Femur (tissue), 1 donor: Measurements from ENCODE around the gene OSBPL8.

Experiments used
- DNase-seq: peaks from one replicate; pipeline ENCODE4 v3.0.0-alpha.2; 2017

Gene OSBPL8

DNA sequence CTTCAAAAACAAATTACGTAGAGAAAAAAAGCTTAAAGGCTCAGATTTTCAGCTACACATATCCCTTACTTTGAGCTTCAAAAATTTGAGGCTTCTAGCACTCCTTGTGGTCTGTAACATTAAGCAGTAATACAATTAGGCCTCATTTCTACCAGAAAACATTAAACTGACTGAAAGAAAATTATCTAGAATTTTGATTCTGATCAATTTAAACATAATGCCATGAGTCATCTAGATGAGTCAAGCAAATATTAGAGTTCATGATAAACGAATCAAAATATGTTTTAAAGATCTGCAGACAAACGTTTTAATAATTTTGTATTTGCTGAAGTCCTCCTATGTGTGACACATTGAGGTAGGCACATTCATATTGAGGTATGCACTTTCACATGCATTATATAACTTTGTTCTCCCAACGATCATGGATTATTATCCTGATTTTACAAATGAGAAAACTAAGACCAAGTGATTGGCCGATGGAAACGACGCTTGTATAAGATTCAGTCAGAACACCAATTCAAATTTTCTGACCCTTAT is 4.3 kb downstream of the OSBPL8 start:
- no peak for DNase-seq

DNA sequence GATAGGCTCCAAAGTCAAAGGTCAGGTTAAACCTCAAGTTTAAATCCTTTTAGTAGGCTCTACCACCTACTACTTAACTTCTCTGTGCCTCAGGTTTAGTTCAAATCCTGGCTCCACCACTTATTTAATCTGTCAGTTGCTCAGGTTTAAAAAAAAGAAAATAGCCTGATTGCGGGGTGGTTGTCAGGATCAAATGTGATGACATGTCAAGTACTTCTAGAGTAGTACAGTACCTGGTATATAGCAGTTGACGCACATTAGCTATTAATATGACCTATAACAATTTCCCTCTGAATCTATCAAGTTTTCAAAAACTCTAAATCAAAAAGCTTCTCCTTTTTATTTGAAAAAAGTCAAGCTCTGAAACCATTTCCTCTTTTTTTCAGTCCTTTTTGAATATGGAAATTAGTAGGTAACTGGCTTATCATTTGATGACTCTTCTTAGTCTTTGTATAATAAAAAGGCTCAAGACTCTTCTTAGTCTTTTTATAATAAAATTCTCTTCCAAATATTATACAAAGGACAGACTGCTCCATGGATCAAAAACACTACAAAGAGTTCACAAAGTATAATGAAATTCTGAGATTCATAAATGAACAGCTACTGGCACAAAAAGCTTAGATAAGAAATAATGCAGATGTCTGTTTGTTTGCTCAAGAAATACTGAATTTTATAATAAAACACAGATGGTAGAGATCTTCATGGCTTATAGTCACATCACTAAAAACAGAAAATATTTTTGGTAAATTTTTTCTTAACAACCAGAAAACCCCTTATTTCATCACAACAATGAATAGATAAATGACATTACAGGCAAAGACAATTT is 5.0 kb downstream of the OSBPL8 start:
- DNase-seq = no peak

DNA sequence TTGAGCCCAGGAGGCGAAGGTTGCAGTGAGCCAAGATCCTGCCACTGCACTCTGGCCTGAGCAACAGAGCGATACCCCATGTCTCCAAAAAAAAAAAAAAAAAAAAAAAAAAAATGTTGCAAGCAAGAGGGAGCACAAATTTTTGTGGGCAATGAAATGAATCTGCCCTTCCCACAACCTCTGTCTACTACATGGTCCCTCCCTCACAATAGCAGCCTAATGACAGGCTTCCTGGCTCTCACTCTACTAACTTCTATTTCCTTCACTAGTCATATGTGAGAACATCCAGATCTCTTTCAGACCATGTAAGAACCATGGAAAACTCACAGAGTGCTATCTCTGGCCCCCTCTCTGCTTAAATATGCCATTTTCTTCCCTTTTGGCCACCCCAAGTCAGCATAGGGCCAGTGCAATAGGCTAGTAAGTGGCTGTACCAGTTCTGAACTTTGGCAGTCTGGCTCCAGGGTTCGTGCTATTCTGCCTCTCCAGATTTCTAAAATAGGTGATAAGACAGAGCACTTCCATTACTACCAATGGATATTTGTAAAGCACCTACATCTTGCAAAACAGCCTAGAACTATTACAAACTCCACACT is 7.1 kb downstream of the OSBPL8 start:
- DNase-seq = no peak

DNA sequence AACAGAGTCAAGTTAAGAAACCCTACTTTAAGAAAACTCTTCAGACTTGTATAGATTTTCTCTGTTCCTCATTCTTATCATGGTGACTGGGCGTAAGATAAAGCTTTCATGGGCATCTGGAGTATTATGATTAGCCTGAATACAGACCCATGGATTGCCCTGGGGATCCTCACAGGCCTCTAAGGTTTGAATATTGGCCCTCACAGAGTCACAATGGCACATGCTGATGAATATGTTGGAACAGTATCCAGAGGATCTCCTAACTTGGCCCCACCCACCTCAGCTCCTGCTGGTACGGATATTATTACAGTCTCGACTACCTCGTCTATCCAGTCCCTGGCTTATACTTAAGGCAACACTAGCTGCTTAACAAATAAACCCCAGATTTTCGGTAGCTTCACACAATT is 8.1 kb downstream of the OSBPL8 start:
- DNase-seq = no peak

DNA sequence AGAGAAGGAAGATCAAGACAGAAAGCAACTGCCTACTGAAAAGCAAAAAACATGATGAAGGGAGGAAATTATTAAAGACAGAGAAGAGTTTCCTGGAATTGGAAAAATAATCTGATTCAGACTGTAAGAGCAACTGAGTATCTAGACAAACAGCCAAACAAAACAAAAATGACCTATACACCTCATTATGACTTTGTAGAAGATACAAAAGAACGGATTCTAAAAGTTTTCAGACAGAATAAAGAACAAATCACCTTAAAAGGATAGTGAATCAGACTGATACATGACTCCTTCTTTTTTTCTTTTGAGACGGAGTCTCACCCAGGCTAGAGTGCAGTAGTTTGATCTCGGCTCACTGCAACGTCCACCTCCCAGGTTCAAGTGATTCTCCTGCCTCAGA is 10.4 kb downstream of the OSBPL8 start:
- no peak for DNase-seq

DNA sequence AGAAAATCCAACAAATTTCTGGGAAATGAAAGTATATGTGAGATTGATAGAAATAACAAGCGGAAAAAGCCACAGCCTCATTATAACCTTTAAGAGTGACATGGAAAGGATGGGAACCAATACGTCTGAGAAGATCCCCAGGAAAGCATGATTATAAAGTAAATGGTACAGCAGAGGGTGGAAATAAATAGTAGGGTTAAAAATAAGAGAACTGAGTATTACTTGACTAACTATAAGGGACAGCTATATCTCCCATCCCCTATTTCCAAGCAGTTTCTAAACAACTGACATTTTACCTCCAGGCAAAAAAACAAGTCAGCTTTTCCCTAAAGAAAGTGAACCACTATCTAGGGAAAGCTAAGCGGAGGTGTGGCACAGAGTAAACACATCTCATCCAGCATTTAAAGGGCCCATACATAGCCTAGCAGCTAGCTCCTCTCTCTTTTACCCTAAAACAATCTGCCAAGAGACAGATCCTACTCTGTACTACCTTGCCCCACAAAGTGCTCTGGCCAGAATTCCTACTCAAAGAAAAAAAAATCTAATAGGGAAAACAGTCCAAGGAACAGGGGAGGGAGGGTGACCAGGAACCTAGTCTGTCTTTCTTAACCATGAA is 11.2 kb downstream of the OSBPL8 start:
- no peak for DNase-seq

DNA sequence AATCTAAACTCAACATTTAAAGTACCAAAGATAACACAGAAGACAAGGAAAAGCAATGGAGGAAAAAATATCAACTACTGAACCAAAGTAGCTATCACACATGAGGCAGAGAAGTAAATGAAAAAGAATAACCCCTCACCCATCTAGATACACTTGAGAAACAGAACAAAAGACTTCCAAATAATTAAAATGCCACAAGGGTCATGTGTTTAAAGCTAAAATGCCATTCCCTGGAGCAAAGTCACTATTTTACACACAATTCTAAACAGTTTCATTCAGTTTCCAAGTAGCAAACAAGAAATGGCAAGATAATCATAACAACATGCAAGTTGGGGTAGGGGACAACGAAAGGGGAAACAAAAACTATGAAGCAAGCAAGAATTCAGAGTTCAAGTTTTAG is 12.0 kb downstream of the OSBPL8 start:
- no peak for DNase-seq

DNA sequence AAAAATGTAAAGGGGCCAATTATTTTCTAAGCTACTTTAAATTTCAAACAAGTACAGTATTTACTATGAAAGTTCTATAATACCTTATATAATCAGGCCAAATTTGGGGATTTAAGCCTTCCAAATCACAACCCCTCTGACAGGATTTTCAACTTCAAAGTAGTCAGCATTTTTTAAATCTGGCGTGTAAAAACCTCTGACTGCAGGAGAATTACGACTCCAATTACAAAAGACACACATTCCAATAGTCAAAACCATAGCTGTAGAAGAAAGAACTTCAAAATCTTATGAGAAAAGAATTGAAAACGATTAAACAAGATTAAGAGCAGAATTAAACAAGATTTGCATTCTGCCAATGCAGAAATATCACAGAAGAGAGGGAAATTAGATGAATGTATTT is 12.7 kb downstream of the OSBPL8 start:
- DNase-seq = no peak

DNA sequence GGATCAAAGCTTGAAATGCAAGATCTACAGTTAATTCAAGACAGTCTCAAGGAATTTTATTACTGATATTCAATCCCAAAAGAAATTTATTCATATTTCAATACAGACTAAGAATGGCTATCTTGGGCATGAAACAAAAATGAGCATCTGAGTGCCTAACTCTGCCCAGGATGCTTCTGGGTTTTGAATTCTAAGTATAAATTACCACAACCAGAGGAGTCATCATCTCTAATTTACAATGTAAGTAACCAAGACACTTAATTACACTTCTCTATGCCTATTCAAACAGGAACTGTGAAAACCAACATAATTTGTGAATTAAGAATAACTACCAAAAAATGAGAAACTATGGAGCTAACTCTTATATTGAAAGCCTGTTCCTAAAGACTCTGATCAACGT is 14.1 kb downstream of the OSBPL8 start:
- DNase-seq = no peak

DNA sequence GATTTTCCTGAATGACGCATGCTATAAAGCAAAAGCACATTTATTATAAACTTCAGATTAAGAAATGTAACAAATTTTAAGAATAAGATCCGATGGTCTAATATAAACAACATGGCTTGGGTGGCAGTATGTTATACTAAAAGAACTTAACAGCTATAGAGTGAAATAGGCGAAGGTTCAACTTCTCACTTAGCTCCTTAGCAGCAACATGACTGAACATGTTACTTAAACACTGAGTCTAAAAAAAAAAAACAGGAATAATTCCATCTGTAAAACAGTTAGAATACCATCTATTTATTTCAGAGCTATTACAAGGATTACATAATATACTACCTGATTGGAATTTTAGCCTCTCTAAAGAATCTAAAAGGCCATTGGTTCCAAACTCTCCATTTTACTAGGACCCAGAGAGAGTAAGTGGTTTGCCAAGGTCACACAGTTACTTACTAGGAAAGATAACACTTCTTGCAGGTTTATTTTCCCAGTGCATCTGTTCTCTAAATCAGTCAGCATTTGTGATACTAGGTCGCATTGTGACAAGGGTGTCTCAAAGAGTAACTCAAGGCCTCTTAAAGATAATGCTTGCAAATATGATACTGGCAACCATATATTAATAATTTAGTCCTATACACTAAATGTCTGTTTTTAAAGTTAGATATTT is 14.8 kb downstream of the OSBPL8 start:
- DNase-seq = no peak

DNA sequence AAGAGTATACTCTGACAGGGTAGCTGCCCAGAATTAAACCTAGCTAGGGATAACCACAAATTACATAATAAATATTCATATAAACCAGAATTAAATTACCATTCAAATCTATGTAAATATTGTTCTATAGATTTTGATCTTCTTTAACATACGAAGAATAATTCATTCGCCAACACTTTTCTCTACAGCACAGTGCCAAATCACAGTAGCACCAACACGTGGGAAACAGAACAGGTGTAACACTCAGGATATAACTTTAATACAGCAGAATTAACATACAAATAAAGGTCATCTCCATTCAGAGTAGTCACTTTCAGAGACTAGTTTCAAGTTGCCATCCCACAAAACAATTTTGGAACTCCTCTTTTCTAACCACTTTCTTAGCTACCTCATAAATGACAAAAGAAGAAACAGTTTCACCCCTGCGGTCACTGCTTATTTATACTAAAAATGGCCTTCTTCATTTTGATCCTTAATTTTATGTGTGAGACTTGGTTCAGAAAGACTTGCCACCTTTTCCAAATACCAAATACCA is 15.7 kb downstream of the OSBPL8 start:
- DNase-seq = no peak

DNA sequence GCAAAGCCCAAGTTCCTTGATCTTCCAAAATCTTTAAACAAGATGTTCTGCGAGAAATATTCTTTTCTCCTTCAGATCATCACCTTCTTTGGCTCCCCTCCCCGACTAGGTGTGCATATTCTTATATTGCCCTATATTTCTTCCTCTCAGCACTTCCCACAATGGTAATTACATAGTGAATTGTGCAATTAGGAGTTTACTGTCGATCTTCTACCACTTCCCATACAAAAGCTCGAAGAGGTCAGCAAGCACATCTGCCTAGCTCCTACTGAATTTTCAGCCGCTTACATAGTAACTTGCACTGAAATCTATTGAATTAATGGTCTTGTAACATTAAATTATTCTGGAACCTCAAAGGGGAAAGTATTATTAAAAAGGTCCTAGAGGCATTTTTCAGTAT is 16.7 kb downstream of the OSBPL8 start:
- no peak for DNase-seq

DNA sequence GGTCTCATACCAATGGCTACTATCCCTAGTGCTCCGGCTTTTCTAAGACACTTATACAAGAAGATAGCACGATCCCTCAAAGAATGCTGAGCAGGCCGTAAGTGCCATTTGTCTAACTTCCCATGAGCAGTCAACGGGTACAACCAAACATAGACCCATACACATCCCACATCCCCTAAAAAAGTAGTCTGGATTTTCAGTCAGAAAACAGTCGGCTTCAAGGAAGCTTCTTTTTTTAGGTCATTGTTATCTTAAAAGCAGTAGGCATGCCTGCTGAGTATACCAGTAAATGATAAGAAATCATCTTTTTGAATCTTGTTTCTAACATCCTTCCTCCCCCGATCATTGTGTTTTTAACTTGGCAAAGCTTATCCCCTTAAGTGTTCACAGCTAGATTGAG is 19.8 kb downstream of the OSBPL8 start:
- DNase-seq = no peak

DNA sequence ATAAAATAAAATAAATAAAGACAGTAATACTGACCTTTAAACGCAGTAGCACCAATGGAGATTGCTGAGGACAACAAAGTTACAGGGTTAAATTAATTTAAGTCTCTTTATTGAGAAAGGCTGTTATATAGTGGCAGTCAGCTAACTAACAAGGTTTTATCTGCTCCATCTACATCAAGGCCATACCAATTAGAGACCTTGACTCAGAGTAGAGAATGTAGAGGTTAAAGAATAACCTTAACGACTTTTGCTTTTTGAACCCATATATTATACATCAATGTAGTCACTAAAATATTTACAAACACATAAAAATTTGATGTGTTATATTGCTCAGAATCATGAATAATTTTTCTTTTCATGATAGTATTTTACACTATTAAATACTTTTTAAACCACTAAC is 21.6 kb downstream of the OSBPL8 start:
- no peak for DNase-seq

DNA sequence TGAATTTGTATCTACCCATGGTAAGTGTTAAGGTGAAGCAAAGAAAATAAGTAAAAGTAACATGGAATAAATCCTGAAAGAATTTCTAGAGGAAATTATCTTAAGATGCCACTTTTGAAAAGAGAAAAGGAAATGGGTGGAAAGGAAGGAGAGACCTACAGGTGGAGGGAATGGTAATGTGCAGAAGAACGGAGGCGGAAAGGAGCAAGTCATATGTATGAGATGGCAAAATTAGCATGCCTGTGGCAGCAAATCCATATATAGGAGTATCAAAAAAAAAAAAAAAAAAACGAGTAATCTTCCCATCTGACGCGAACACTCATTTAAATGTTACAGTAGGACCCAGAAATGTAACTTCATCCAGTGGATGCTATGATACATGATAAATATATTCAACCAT is 23.0 kb downstream of the OSBPL8 start:
- DNase-seq = no peak

DNA sequence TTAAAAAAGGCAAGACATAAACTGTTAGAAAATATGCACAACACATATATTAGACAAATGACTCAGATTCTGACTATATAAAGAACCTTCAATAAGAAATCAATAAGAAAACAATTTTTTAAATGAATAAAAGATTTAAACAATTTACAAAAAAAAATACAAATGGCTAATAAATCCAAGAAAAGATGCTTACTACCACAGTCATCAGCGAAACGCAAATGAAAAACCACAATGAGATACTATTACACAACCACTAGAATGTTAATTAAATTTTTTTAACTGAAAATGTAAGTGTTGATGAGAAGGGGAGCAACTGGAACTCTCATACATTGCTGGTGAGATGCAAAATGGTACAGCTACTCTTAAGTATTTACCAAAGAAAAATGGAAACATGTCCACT is 24.4 kb downstream of the OSBPL8 start:
- no peak for DNase-seq

DNA sequence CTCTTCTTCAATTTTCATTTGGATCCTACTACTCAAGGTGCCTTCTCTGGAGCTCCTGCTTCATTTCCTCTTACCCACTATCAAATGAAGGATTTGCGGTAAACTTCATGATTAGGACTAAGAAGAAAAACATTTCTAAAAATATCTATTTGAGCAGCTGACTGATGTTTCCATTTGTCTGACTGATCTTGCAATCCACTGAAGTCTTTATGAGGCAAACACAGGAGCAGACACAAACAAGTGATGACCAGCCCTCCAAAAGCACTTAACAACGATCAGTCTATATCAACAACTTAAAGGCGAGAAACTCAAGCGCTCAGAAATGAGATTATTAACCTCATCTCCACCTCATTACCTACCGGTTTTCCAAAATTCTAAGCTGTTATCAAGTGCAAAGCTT is 26.2 kb downstream of the OSBPL8 start:
- no peak for DNase-seq

DNA sequence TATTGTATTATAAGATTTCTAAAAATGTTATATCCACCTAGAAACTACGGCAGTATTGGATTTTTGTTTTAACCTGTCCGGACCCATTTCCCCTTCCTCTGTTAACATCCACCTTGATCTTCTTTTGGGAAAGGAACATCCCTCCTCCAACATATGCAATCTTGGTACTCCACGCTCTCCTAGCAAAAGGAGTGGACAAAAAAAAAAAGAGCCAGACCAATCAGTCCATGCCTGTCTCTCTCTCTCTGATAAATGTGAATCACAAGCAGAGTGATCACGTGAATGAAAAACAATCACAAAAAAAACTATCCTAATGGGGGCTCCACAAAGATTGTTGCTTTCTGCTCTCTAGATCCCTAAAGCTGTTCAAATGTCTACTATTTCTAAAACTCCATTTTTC is 27.1 kb downstream of the OSBPL8 start:
- DNase-seq = no peak

DNA sequence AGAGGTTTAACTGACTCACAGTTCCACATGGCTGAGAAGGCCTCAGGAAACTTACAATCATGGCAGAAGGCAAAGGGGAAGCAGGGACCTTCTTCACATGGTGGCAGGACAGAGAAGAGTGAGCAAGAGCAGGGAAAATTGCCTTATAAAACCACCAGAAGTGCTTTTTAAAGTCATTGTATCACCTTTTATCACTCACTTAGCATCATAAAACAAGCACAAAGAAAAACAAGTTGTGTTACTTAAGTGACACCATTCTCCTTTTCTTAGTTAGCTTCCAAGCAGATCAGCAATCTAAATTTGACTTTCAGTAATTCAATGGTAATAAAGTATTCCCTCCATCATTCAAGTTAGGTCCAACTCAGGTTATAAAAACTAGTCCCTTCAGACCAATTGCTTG is 28.5 kb downstream of the OSBPL8 start:
- DNase-seq = no peak

DNA sequence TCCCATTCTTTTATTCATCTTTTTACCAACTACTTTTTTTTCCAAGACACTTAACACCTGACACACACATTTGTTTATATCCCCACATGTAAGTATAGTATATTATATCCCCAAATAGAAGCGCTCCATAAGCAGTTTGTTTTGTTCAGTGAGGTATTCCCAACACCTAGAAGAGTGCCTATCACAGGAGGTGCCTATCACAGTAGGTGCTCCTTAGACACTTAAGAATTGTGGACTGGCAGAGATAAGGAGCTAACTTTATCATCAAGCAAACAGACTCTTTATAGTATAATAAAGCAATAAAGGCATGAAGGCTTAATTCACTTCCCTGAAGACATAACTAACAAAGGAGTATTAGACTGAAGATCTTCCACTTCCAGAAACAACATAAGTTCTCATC is 29.1 kb downstream of the OSBPL8 start:
- no peak for DNase-seq

DNA sequence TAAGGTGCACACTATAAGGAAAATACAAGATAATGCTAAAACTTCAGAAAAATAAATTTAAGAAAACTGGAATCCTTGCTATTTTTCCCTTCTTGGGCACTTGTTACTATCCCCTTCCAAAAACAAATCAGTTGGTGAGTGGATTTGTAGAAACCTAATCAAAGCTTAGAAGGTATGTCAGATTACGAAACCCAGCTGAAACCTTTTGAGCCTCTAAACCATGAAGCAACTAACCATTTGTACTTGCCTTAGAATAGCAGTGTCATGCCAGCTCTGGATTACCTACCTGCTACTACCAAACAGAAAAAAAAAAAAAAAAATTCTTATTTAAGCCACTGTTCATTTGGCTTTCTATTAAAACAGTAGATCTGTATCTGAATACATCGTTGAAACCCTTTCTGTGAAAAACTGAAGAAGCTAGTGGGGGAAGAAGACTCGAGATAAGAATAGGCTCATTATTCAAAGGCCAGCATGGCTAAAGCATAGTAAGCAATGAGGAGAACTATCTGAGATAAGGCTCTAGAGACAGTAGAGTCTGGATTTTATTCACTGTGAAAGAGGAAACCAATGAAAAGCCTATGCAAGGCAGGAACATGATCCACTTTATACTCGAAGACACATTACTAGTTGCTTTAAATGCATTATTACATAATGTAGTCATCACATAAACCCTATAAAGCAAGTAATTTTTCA is 30.2 kb downstream of the OSBPL8 start:
- DNase-seq = no peak

DNA sequence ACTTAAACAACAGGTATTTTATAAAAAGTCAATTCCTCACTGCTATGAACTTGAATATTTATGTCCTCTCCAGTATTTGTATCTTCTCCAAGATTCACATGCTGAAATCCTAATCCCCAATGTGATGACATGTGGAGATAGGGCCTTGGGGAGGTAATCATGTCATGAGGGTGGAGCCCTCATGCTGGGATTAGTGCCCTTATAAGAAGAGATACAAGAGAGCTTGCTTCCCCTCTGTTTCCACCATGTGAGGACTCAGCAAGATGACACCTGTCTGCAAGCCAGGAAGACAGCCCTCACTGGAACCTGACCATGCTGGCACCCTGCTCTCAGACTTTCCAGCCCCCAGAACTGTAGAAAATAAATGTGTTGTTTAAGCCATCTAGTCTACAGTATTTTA is 36.2 kb downstream of the OSBPL8 start:
- no peak for DNase-seq

DNA sequence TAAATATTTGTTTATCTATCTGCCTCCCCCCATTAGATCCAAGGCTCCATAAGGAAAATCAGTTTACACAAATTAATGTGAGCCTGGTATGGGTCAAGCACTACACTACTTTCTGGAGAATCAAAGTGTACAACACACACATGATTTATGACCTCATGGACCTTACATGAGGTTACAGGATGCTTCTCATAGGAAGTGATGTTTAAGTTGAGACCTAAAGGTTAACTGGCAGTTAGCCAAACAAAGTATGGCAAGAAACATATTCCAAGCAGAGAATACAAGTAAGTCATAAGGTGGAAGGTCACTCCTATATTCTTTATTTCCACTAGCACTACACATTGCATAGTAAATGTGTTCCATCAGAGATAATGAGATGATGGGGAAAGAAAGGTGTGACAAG is 39.2 kb downstream of the OSBPL8 start:
- no peak for DNase-seq
